GM19238 (cell line): ENCODE results near the gene DLEU7.

Experiments used
- DNase-seq: peaks from one replicate; pipeline ENCODE4 v3.0.0; 2011; ENCODE audit warnings: low spot score; ENCODE audit not compliant: insufficient read length

The DLEU7 gene

DNA sequence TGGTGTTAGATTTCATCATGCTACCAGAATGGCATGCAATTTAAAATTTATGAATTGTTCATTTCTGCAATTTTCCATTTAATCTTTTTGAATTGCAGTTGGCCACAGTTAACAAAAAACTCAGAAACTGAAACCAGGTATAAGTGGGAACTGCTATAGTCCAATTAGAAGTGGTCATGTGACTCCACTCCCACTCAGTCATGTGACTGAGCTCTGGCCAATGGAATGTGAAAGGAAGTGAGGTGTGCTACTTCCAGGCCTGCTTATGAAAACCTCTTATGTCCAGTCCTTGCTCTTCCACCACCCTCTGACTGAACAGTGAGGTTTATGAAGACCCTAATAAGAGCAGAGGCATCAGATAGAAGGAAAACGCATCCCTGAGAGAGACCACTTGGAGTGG lies 47.0 kb downstream of the DLEU7 start:
- DNase-seq = no peak

- no peak for DNase-seq
These were observed 49.3 kb downstream of the DLEU7 start for GRCh38 chr13:50794226-50794625.

GRCh38 chr13:50793026-50793425 lies 50.5 kb downstream of the DLEU7 start:
- no peak for DNase-seq

GRCh38 chr13:50788551-50789210 lies 54.8 kb downstream of the DLEU7 start:
- DNase-seq = no peak

GRCh38 chr13:50787316-50788195 lies 55.9 kb downstream of the DLEU7 start:
- no peak for DNase-seq

DNA sequence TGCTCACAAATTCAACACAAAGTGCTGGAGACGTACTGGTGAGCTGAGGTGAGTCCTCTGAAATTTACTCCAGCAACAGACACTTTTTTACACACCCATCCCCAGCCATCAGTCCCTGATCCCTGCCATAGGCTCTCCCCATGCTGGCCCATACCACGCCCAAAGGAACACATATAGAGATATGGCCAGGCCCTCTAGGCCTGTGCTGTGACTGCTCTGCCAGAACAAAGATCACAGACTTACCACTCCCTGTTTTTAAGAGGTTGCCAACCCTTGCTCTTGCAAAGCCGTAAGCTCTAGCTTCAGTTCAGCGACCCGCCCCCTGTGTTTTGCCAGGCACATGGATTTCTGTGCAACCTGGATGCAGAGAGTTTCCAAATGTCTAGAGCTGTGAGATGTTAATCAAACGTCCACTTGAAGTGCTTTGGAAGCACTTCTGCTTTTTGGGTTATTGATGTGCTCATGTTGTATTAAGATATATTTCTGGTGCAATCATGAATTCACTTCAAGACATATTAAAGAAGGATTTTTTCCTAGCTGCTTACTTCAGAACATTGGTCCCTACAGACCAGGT lies 59.7 kb downstream of the DLEU7 start:
- no peak for DNase-seq

DNA sequence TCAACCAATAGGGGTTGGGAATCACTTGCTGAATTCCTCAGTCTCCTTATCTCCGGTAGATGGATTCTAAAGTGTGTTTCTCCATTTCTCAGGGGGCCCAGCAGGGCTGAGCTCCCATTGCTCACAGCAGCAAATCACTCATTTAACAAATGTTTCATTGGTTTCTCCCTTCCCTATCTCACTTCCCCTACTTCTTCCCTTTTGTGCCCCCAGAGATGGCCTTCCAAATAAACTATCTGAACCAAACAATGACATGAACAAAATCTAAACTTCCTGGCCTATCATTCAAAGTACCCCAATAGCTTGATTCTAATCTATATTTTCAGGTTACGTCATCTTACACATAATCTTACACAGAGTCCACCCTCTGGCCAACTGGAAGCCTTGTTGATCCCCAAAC lies 60.4 kb downstream of the DLEU7 start:
- no peak for DNase-seq

- no peak for DNase-seq
These were observed 63.1 kb downstream of the DLEU7 start for GRCh38 chr13:50780201-50781015.

DNA sequence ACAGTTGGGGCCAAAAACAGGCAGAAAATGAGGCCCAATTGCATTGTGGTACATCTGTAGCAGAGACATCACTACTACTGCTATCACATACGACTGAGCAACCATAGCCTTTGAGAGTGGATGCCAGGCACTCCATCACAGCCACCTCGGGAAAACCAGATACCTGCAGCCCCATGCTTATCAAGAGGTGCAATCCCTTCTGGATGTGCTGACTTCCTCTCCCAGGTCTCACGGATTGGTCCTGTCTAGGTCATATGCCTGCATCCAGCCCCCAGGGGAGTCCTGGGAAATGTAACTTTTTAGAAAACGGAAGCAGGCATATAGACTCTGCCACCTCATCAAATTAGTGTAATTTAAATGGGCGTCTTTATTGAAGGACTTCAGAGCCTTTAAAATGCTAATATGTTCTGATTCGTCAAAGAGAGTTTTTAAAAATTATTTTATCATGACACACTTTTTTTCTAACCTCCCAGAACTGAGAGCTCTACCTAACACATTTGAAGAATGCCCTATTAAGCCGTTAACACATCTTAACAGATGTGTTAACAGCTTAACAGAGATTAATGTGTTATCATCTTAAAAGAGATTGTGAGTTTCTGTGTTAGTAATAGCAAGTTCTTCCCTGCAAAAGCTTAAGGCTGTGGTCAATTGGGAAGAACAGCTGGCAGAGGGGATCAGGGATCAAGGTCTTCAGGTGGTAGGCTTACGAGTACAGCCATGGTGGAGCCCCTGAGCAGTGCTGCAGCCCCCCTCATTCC lies 63.9 kb downstream of the DLEU7 start:
- no peak for DNase-seq
